ENCODE results near the gene MECP2.
"Not testable (repeated sequence)": the region's sequence is repeated elsewhere in the genome, so short reads cannot be mapped to it uniquely, and the experiment has no call there.

Gene MECP2

GRCh38 chrX:153984351-153985178 is 113.0 kb downstream of the MECP2 start:
- DNase-seq, result no peak

- DNase-seq, result no peak
Measured at GRCh38 chrX:153983321-153983801, 114.2 kb downstream of the MECP2 start.

- DNase-seq, result no peak
Measured at GRCh38 chrX:153981771-153982533, 115.6 kb downstream of the MECP2 start.

GRCh38 chrX:153981231-153981630 is 116.3 kb downstream of the MECP2 start:
- DNase-seq, result no peak

GRCh38 chrX:153980394-153980793 is 117.1 kb downstream of the MECP2 start:
- not testable (repeated sequence) for DNase-seq

GRCh38 chrX:153974726-153975286 is 122.7 kb downstream of the MECP2 start:
- no peak for DNase-seq

- no peak for DNase-seq
Measured at GRCh38 chrX:153974003-153974725, 123.4 kb downstream of the MECP2 start.

GRCh38 chrX:153973127-153974002 is 124.2 kb downstream of the MECP2 start:
- no peak for DNase-seq

- DNase-seq, result peak; percentile 94
Measured at GRCh38 chrX:153972368-153973126, 125.0 kb downstream of the MECP2 start, which contains the start of gene TMEM187. Gene TMEM187, plus strand, starts transcription at chrX:153972754. Its CDS starts 9,309 bp downstream, at chrX:153982063.

Data from 8988T (cell line).